Activated CD4-positive, alpha-beta memory T cell treated with anti-CD3 and anti-CD28 coated beads, Interleukin-2, amount 10 ng/mL, durations not matched to agents 7 days and 5 days (primary cell): ENCODE results near the gene APBB2. TPM values are rescaled to one million over a fixed set of nuclear protein-coding genes. Genes with fewer than 3 reads are reported as not detected.

Experiments used
- CTCF ChIA-PET: fragments of 350-600 bp; sonication (Branson Sonifier 250); formaldehyde crosslinking; loops from one replicate; lab custom pipeline; 2021; ENCODE audit warnings: antibody characterized with exemption, inconsistent platforms; lab: Charles Lee
- POLR2A ChIA-PET: fragments of 350-600 bp; sonication (Branson Sonifier 250); formaldehyde crosslinking; loops from one replicate; lab custom pipeline; 2021; ENCODE audit warnings: antibody characterized with exemption; lab: Charles Lee
- DNase-seq: peaks from one replicate; pipeline ENCODE4 v3.0.0-alpha.2; 2020
- H3K27ac Mint-ChIP-seq: one replicate; pipeline ENCODE4 v1.8.0; 2021; ENCODE audit warnings: mild to moderate bottlenecking, mixed read lengths
- H3K27me3 Mint-ChIP-seq: one replicate; pipeline ENCODE4 v1.8.0; 2021; ENCODE audit warnings: mixed read lengths
- H3K36me3 Mint-ChIP-seq: one replicate; pipeline ENCODE4 v1.8.0; 2021; ENCODE audit warnings: low read depth, mixed read lengths
- H3K4me1 Mint-ChIP-seq: one replicate; pipeline ENCODE4 v1.8.0; 2021; ENCODE audit warnings: mixed read lengths
- H3K4me3 Mint-ChIP-seq: one replicate; pipeline ENCODE4 v1.8.0; 2021; ENCODE audit warnings: mild to moderate bottlenecking, mixed read lengths
- H3K9me3 Mint-ChIP-seq: one replicate; pipeline ENCODE4 v1.8.0; 2021; ENCODE audit warnings: mixed read lengths
- total RNA-seq, 2 experiments: library from RNA; stranded (reverse); gene quantifications; one replicate each; pipeline ENCODE4 v1.2.3, GENCODE V29; 2021

APBB2 gene
- total RNA-seq, 2 experiments from 2014 or later = 0.75 to 1.3 TPM

GRCh38 chr4:41197996-41198395, 16.3 kb downstream of the APBB2 start:
- H3K4me3 Mint-ChIP-seq = no peak overlapping the region
- peaks cover 21% of the 10 kb centered on the region for H3K27me3 Mint-ChIP-seq
- CTCF ChIA-PET = no interaction called here
- no peaks in the 10 kb centered on the region for H3K36me3 Mint-ChIP-seq
- H3K27ac Mint-ChIP-seq = no peak overlapping the region
- POLR2A ChIA-PET = no interaction called here
- no peaks in the 10 kb centered on the region for H3K4me1 Mint-ChIP-seq
- no peaks in the 10 kb centered on the region for H3K9me3 Mint-ChIP-seq
- no peak for DNase-seq

- ChIA-PET POLR2A (no interaction called here), CTCF (no interaction called here)
- Mint-ChIP-seq H3K9me3 (no peaks in the 10 kb centered on the region), H3K4me1 (no peaks in the 10 kb centered on the region), H3K36me3 (no peaks in the 10 kb centered on the region), H3K27me3 (peaks cover 21% of the 10 kb centered on the region), H3K4me3 (no peak overlapping the region), H3K27ac (no peak overlapping the region)
- DNase-seq = no peak
Observed at GRCh38 chr4:41197495-41197894, 16.8 kb downstream of the APBB2 start.

- Mint-ChIP-seq H3K4me3 (no peak overlapping the region), H3K4me1 (no peaks in the 10 kb centered on the region), H3K27me3 (peaks cover 17% of the 10 kb centered on the region), H3K27ac (no peak overlapping the region), H3K9me3 (no peaks in the 10 kb centered on the region), H3K36me3 (no peaks in the 10 kb centered on the region)
- POLR2A ChIA-PET = no interaction called here
- CTCF ChIA-PET = no interaction called here
- no peak for DNase-seq
Observed at GRCh38 chr4:41196633-41197332, 17.6 kb downstream of the APBB2 start.

- H3K4me1 Mint-ChIP-seq = no peaks in the 10 kb centered on the region
- H3K36me3 Mint-ChIP-seq = no peaks in the 10 kb centered on the region
- ChIA-PET POLR2A (no interaction called here), CTCF (no interaction called here)
- DNase-seq = no peak
- no peaks in the 10 kb centered on the region for H3K9me3 Mint-ChIP-seq
- no peak overlapping the region for H3K4me3 Mint-ChIP-seq
- peaks cover 10% of the 10 kb centered on the region for H3K27me3 Mint-ChIP-seq
- H3K27ac Mint-ChIP-seq = no peak overlapping the region
Observed at GRCh38 chr4:41192136-41192535, 22.2 kb downstream of the APBB2 start.

- Mint-ChIP-seq H3K36me3 (no peaks in the 10 kb centered on the region), H3K27ac (no peak overlapping the region), H3K27me3 (peaks cover 8% of the 10 kb centered on the region), H3K4me3 (no peak overlapping the region), H3K4me1 (no peaks in the 10 kb centered on the region), H3K9me3 (no peaks in the 10 kb centered on the region)
- DNase-seq = no peak
- POLR2A ChIA-PET = no interaction called here
- CTCF ChIA-PET = no interaction called here
Observed at GRCh38 chr4:41189666-41190065, 24.7 kb downstream of the APBB2 start.

GRCh38 chr4:41189076-41189475, 25.3 kb downstream of the APBB2 start:
- DNase-seq = no peak
- Mint-ChIP-seq H3K4me1 (no peaks in the 10 kb centered on the region), H3K27me3 (peaks cover 8% of the 10 kb centered on the region), H3K27ac (no peak overlapping the region), H3K9me3 (no peaks in the 10 kb centered on the region), H3K4me3 (no peak overlapping the region), H3K36me3 (no peaks in the 10 kb centered on the region)
- ChIA-PET POLR2A (no interaction called here), CTCF (no interaction called here)

GRCh38 chr4:41185614-41186592, 28.4 kb downstream of the APBB2 start:
- no peak overlapping the region for H3K4me3 Mint-ChIP-seq
- no peaks in the 10 kb centered on the region for H3K4me1 Mint-ChIP-seq
- ChIA-PET CTCF (no interaction called here), POLR2A (no interaction called here)
- H3K36me3 Mint-ChIP-seq = no peaks in the 10 kb centered on the region
- peaks cover 6% of the 10 kb centered on the region for H3K27me3 Mint-ChIP-seq
- DNase-seq = no peak
- no peak overlapping the region for H3K27ac Mint-ChIP-seq
- H3K9me3 Mint-ChIP-seq = no peaks in the 10 kb centered on the region

- Mint-ChIP-seq H3K4me3 (no peak overlapping the region), H3K9me3 (no peaks in the 10 kb centered on the region), H3K4me1 (no peaks in the 10 kb centered on the region), H3K27me3 (peaks cover 2% of the 10 kb centered on the region), H3K27ac (no peak overlapping the region), H3K36me3 (no peaks in the 10 kb centered on the region)
- ChIA-PET POLR2A (no interaction called here), CTCF (no interaction called here)
- DNase-seq = no peak
Observed at GRCh38 chr4:41184009-41184408, 30.3 kb downstream of the APBB2 start.

GRCh38 chr4:41183021-41183553, 31.3 kb downstream of the APBB2 start:
- Mint-ChIP-seq H3K27ac (no peak overlapping the region), H3K36me3 (no peaks in the 10 kb centered on the region), H3K9me3 (no peaks in the 10 kb centered on the region), H3K4me3 (no peak overlapping the region), H3K27me3 (no peaks in the 10 kb centered on the region), H3K4me1 (no peaks in the 10 kb centered on the region)
- POLR2A ChIA-PET = no interaction called here
- CTCF ChIA-PET = no interaction called here
- no peak for DNase-seq

GRCh38 chr4:41181037-41181436, 33.3 kb downstream of the APBB2 start:
- Mint-ChIP-seq H3K4me3 (no peak overlapping the region), H3K27me3 (peaks cover 3% of the 10 kb centered on the region), H3K27ac (no peak overlapping the region), H3K36me3 (no peaks in the 10 kb centered on the region), H3K4me1 (no peaks in the 10 kb centered on the region), H3K9me3 (no peaks in the 10 kb centered on the region)
- ChIA-PET CTCF (interaction anchor here (1.0 kb wide), 1 partner anchor 100 kb away, joined by 3 read pairs; no protein-coding TSS in a partner anchor), POLR2A (no interaction called here)
- DNase-seq = no peak

- Mint-ChIP-seq H3K4me1 (no peaks in the 10 kb centered on the region), H3K36me3 (no peaks in the 10 kb centered on the region), H3K4me3 (no peak overlapping the region), H3K9me3 (no peaks in the 10 kb centered on the region), H3K27me3 (peaks cover 3% of the 10 kb centered on the region), H3K27ac (no peak overlapping the region)
- CTCF ChIA-PET = no interaction called here
- DNase-seq = no peak
- POLR2A ChIA-PET = no interaction called here
Observed at GRCh38 chr4:41179498-41180195, 34.7 kb downstream of the APBB2 start.

GRCh38 chr4:41178372-41179370, 35.7 kb downstream of the APBB2 start:
- Mint-ChIP-seq H3K27ac (no peak overlapping the region), H3K9me3 (no peaks in the 10 kb centered on the region), H3K36me3 (no peaks in the 10 kb centered on the region), H3K4me1 (no peaks in the 10 kb centered on the region), H3K27me3 (peaks cover 3% of the 10 kb centered on the region), H3K4me3 (no peak overlapping the region)
- CTCF ChIA-PET = no interaction called here
- DNase-seq = no peak
- POLR2A ChIA-PET = no interaction called here
